ENCODE results near the gene CD53. TPM values are rescaled to one million over a fixed set of nuclear protein-coding genes. Genes with fewer than 3 reads are reported as not detected.
"Not testable (repeated sequence)": the region's sequence is repeated elsewhere in the genome, so short reads cannot be mapped to it uniquely, and the experiment has no call there.

Gene CD53
- total RNA-seq, 1 donor from 2014 or later, result 5.2 TPM

GRCh38 chr1:110903853-110904500, 31.0 kb downstream of the CD53 start:
- no peak for DNase-seq (ENCODE audit: low spot score)
- intact Hi-C loops (cut with DNase I), result no loop called here

DNA sequence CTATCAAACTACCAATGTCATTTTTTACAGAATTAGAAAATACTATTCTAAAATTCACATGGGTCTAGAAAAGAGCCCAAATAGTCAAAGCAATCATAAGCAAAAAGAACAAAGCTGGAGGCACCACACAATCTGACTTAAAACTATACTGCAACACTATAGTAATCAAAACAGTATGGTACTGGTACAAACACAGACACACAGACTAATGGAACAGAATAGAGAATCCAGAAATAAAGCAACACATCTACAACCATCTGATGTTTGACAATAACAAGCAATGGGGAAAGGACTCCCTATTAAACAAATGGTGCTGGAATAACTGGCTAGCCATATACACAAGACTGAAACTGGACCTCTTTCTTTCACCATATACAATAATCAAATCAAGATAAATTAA, 39.8 kb downstream of the CD53 start:
- intact Hi-C loops (cut with DNase I), result no loop called here
- no peak for DNase-seq (ENCODE audit: low spot score)

- no peak for DNase-seq (ENCODE audit: low spot score)
- intact Hi-C loops (cut with DNase I), result no loop called here
These were observed 41.7 kb downstream of the CD53 start for GRCh38 chr1:110914676-110915075.

GRCh38 chr1:110915804-110916203, 42.9 kb downstream of the CD53 start:
- intact Hi-C loops (cut with DNase I), result no loop called here
- no peak for DNase-seq (ENCODE audit: low spot score)

DNA sequence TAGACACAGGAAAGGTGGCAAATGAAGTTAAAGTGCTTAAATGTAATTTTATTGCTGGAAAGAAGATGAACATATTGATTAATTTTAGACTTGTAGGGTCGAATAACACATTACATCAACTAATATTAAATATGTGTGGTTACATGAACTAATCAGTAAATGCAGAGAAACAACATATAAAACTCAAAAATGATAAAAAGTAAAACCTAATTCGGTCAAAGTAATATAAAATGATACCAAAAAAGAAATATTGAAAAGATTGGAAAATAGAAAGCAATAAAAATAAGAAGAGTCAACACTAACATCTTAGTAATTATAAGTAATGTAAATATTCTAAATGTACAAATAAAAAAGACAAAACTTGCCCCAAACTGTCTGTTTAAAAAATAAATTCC, 43.3 kb downstream of the CD53 start:
- intact Hi-C loops (cut with DNase I), result no loop called here
- no peak for DNase-seq (ENCODE audit: low spot score)

DNA sequence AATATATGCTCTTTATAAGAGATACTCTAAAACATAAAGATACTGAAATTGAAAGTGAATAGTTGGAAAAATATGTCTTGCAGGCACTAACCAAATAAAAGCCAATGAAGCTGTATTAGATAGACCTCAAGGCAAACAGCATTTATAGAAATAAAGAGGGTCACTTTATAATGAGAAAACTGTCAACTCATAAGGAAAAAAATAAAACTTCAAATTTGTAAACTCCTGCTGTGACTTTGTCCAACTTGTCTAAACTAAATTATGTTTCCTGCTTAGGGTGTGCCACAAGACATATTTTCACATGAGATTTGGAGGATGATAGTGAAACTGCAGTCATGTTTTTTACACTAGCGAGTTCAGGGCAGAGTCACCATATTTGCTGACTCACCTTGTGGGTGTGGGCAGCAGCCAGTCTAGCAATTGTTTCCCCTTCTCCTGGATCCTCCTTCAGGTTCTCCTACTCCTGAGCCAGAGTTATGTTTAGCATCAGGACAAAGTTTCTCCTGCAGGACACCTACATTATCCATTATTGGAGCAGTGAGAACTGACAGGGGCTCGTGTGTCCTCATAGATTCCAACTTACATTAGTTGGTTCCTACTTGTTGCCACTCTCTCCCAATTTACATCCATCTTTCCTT, 43.8 kb downstream of the CD53 start:
- intact Hi-C loops (cut with DNase I), result no loop called here
- DNase-seq (ENCODE audit: low spot score), result no peak

- intact Hi-C loops (cut with DNase I), result no loop called here
- DNase-seq (ENCODE audit: low spot score), result no peak
These were observed 45.1 kb downstream of the CD53 start for GRCh38 chr1:110918016-110918415.

GRCh38 chr1:110921953-110922352, 49.0 kb downstream of the CD53 start:
- no peak for DNase-seq (ENCODE audit: low spot score)

GRCh38 chr1:110927484-110928075, 54.6 kb downstream of the CD53 start:
- intact Hi-C loops (cut with DNase I), result no loop called here
- DNase-seq (ENCODE audit: low spot score), result no peak

More at GRCh38 chr1:110921953-110922352, 49.0 kb downstream of the CD53 start:
- intact Hi-C loops (cut with DNase I), result no loop called here

DNA sequence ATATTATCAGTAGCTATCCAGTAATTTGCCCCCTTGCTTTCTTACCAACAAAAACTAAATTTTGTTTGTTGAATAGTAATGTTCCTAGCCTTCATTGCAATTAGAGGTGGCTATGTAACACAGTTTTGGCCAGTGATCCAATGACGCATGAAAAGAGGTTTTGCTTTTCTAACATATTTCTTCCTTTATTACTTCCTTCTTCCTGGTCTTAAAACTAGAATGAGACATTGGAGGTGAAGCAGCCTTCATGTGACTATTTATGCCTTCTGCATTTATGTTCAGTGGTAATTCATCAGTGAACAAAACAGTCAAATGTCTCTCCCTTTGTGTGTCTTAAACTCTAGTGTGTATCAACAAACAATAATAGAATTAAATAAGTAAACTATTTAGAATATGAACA, 55.2 kb downstream of the CD53 start:
- no peak for DNase-seq (ENCODE audit: low spot score)

GRCh38 chr1:110928904-110929303, 56.0 kb downstream of the CD53 start:
- no peak for DNase-seq (ENCODE audit: low spot score)
- intact Hi-C loops (cut with DNase I), result no loop called here

More for the DNA sequence above, 55.2 kb downstream of the CD53 start:
- intact Hi-C loops (cut with DNase I), result no loop called here

GRCh38 chr1:110931097-110931496, 58.1 kb downstream of the CD53 start:
- intact Hi-C loops (cut with DNase I); DNase-seq (ENCODE audit: low spot score): not testable (repeated sequence)

DNA sequence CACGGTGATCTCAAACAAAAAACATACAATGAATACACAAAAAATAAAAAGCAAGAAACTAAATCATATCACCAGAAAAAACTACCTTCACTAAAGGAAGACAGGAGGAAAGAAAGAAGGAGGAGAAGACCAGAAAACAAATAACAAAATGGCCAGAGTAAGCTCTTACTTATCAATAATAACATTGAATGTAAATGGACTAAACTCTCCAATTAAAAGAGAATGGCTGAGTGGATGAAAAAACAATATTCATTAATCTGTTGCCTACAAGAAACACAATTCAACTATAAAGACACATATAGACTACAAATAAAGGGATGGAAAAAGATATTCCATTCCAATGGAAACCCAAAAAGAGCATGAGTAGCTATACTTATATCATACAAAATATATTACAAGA, 63.6 kb downstream of the CD53 start:
- DNase-seq (ENCODE audit: low spot score), result no peak
- intact Hi-C loops (cut with DNase I), result no loop called here

- DNase-seq (ENCODE audit: low spot score), result no peak
- intact Hi-C loops (cut with DNase I), result no loop called here
These were observed 71.9 kb downstream of the CD53 start for GRCh38 chr1:110944806-110945205.

DNA sequence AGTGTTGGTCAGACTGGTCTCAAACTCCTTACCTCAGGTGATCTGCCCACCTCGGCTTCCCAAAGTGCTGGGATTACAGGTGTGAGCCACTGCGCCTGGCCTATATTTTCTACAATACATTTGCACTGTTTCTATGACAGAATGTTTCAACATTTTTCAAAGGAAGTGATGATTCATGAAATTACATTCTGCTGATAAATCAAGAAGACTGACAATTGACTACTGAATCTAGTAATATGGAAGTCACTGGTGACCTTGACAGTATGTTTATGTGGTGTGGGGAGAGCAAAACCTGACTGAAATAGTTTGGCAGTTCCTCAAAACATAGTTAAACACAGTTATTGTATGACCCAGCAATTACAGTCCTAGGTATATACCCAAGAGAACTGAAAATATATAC, 72.7 kb downstream of the CD53 start:
- DNase-seq (ENCODE audit: low spot score), result no peak
- intact Hi-C loops (cut with DNase I), result no loop called here

GRCh38 chr1:110948038-110948810, 75.3 kb downstream of the CD53 start:
- intact Hi-C loops (cut with DNase I), result no loop called here
- DNase-seq (ENCODE audit: low spot score), result no peak

Other genes starting within 250 kb of the CD53 start
- gene KCNA3, start 198.2 kb upstream of the CD53 start, total RNA-seq, result 0.62 TPM
- gene LRIF1, start 90.8 kb downstream of the CD53 start, total RNA-seq, result 16.5 TPM